WTC11 (cell line): Measurements from ENCODE around the gene ABAT.

Experiments used
- CBFB ChIP-seq: sonication (generic); formaldehyde crosslinking; IDR thresholded peaks from 2 replicates; pipeline ENCODE4 v1.8.1; 2022; ENCODE audit warnings: mild to moderate bottlenecking, low read depth, missing genetic modification reagents
- FOXP1 ChIP-seq: sonication (generic); formaldehyde crosslinking; IDR thresholded peaks from 2 replicates; pipeline ENCODE4 v1.8.0; 2022; ENCODE audit warnings: missing genetic modification reagents, mild to moderate bottlenecking, moderate library complexity, borderline replicate concordance
- JUN ChIP-seq: sonication (generic); formaldehyde crosslinking; IDR thresholded peaks from 2 replicates; pipeline ENCODE4 v1.8.0; 2023; ENCODE audit warnings: mild to moderate bottlenecking, missing genetic modification reagents
- TF ChIP-seq, protein P1 (sequence below): fragments of 200-600 bp; IDR thresholded peaks from 2 replicates; pipeline ENCODE4 v1.8.0; 2022; ENCODE audit warnings: antibody characterized with exemption
- TF ChIP-seq, protein P2 (sequence below): sonication (generic); formaldehyde crosslinking; IDR thresholded peaks from 2 replicates; pipeline ENCODE4 v1.8.0; 2022; ENCODE audit warnings: mild to moderate bottlenecking, missing genetic modification reagents

DNA sequence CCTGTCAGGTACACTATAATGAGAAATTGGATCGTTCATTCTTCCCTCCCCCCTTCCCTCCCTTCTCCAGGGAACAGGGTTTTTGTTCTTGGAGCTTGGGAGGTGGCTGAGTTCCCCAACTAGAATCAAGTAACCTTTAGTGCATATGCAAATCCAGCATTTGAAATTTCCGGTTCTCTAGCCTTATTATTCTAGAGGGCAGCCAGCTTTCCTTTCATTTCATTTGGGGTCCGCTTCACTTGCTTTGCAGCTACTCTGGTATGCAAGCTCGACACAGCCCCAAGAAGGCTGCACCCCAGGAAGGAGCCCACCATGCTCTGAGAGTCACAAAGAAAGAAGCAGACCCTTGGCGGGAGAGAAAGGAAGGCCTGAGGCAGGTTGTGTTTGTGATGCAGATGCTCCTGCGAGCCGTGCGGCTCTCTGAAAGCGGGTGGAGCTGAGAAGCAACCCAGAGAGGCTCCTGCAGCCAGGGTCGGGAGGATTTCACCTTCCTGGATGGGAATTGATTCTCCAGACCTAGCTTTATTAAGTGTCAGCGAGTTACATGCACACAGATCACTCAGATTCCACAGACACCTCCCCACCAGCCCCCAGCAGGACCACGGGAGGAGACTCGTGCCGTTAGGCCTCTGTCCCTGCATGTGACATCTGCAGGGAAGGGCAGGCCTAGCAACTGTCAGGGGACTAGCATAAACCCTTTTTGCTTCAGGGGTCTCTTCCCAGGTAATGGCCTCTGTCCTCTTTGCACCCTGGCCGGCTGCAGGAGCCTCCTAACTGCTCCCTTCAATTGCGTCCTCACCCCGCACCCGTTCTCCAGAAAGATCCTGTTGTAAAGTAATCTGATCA lies 157.7 kb downstream of the ABAT start:
- TF ChIP-seq JUN (CRISPR knock-in tag) (no peak), FOXP1 (CRISPR knock-in tag) (no peak), CBFB (CRISPR knock-in tag) (no peak)
- TF ChIP-seq, protein P1, sequence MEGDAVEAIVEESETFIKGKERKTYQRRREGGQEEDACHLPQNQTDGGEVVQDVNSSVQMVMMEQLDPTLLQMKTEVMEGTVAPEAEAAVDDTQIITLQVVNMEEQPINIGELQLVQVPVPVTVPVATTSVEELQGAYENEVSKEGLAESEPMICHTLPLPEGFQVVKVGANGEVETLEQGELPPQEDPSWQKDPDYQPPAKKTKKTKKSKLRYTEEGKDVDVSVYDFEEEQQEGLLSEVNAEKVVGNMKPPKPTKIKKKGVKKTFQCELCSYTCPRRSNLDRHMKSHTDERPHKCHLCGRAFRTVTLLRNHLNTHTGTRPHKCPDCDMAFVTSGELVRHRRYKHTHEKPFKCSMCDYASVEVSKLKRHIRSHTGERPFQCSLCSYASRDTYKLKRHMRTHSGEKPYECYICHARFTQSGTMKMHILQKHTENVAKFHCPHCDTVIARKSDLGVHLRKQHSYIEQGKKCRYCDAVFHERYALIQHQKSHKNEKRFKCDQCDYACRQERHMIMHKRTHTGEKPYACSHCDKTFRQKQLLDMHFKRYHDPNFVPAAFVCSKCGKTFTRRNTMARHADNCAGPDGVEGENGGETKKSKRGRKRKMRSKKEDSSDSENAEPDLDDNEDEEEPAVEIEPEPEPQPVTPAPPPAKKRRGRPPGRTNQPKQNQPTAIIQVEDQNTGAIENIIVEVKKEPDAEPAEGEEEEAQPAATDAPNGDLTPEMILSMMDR, result no peak
- TF ChIP-seq, protein P2, sequence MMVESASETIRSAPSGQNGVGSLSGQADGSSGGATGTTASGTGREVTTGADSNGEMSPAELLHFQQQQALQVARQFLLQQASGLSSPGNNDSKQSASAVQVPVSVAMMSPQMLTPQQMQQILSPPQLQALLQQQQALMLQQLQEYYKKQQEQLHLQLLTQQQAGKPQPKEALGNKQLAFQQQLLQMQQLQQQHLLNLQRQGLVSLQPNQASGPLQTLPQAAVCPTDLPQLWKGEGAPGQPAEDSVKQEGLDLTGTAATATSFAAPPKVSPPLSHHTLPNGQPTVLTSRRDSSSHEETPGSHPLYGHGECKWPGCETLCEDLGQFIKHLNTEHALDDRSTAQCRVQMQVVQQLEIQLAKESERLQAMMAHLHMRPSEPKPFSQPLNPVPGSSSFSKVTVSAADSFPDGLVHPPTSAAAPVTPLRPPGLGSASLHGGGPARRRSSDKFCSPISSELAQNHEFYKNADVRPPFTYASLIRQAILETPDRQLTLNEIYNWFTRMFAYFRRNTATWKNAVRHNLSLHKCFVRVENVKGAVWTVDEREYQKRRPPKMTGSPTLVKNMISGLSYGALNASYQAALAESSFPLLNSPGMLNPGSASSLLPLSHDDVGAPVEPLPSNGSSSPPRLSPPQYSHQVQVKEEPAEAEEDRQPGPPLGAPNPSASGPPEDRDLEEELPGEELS, result peak; percentile 39; the same call in 1 of the 2 replicates
